Tibial nerve (tissue), 4 donors: Measurements from ENCODE around the gene GP1BA. TPM values are rescaled to one million over a fixed set of nuclear protein-coding genes. Genes with fewer than 3 reads are reported as not detected.

Experiments used
- DNase-seq, 2 donors: peaks; one replicate each; pipeline ENCODE4 v3.0.0-alpha.2; 2019; ENCODE audit warnings: low spot score in 2 of 2
- H3K27ac ChIP-seq, 4 donors: fragments of 200-600 bp; sonication (generic) in 3 of 4; one replicate each; pipeline ENCODE4 v1.5.1; 2017 to 2019; ENCODE audit warnings: mild to moderate bottlenecking in 1 of 4
- H3K27me3 ChIP-seq, 2 donors: fragments of 200-600 bp; sonication (generic) in 1 of 2; one replicate each; pipeline versions ENCODE4 v1.5.1 to v1.6.0; 2017 to 2019
- H3K36me3 ChIP-seq, 3 donors: fragments of 200-600 bp; sonication (generic); one replicate each; pipeline ENCODE4 v1.5.1; 2018 to 2019
- H3K4me1 ChIP-seq, 4 donors: fragments of 200-600 bp; sonication (generic) in 3 of 4; one replicate each; pipeline ENCODE4 v1.5.1; 2017 to 2019
- H3K4me3 ChIP-seq, 4 donors: fragments of 200-600 bp; sonication (generic) in 3 of 4; one replicate each; pipeline ENCODE4 v1.5.1; 2017 to 2019; ENCODE audit warnings: mild to moderate bottlenecking in 1 of 4, moderate library complexity in 1 of 4
- H3K9me3 ChIP-seq, 4 donors: fragments of 200-600 bp; sonication (generic) in 3 of 4; one replicate each; pipeline ENCODE4 v1.5.1; 2017 to 2019
- CTCF ChIP-seq, 5 experiments: fragments of 200-600 bp in 3 of 5; fragments of 450-650 bp in 2 of 5; sonication (generic) in 3 of 5; IDR thresholded peaks; one replicate each; pipeline ENCODE4 v1.5.1; 2016 to 2019; ENCODE audit warnings: antibody characterized with exemption in 5 of 5, mild to moderate bottlenecking in 3 of 5, moderate library complexity in 2 of 5
- EP300 ChIP-seq, 2 donors: sonication (generic); formaldehyde crosslinking; IDR thresholded peaks; one replicate each; pipeline ENCODE4 v1.6.1; 2017; ENCODE audit warnings: antibody characterized with exemption in 2 of 2, mild to moderate bottlenecking in 1 of 2
- POLR2A ChIP-seq, 2 donors: fragments of 450-650 bp; IDR thresholded peaks; one replicate each; pipeline ENCODE4 v1.6.1; 2017; ENCODE audit warnings: antibody characterized with exemption in 2 of 2, mild to moderate bottlenecking in 2 of 2, moderate library complexity in 2 of 2
- WGBS, 2 donors: methylation state at CpG; one replicate each; pipeline ENCODE4 v1.1.5; 2018; 5-methylcytosine and 5-hydroxymethylcytosine counted together
- total RNA-seq, 4 donors: library from RNA; depleted of rRNA; stranded (reverse); fragments of >200 nt; gene quantifications; one replicate each; pipeline ENCODE4 v1.1.0, GENCODE V29; 2016

GP1BA gene
- total RNA-seq, 4 donors from 2014 or later = not detected

GRCh38 chr17:4892499-4893221 is 39.4 kb upstream of the GP1BA start:
- Histone ChIP-seq H3K4me3 (no peak overlapping the region), H3K36me3 (peaks cover 6 to 98% (median 33%) of the 10 kb centered on the region in 3 donors), H3K27me3 (no peaks in the 10 kb centered on the region), H3K9me3 (no peaks in the 10 kb centered on the region), H3K4me1 (no peaks in the 10 kb centered on the region), H3K27ac (no peak overlapping the region)
- TF ChIP-seq CTCF (IDR thresholded peaks at IDR 0.05) (no peak), POLR2A (IDR thresholded peaks at IDR 0.05) (no peak), EP300 (IDR thresholded peaks at IDR 0.05) (no peak)
- WGBS, 2 donors = 75 to 80% methylated on average over 14 to 19 of the region's 23 CpGs
- DNase-seq = no peak

GRCh38 chr17:4893272-4893671 is 38.8 kb upstream of the GP1BA start:
- Histone ChIP-seq H3K9me3 (no peaks in the 10 kb centered on the region), H3K4me3 (no peak overlapping the region)

GRCh38 chr17:4893721-4894560 is 38.1 kb upstream of the GP1BA start:
- H3K4me1 ChIP-seq = peaks cover 0 to 7% (median 4%) of the 10 kb centered on the region in 4 donors
- H3K4me3 ChIP-seq = no peak overlapping the region
- H3K36me3 ChIP-seq = peaks cover 6 to 88% (median 32%) of the 10 kb centered on the region in 3 donors
- no peaks in the 10 kb centered on the region for H3K9me3 ChIP-seq
- no peak for DNase-seq
- peaks cover 0 to 3% of the 10 kb centered on the region in 2 donors for H3K27me3 ChIP-seq
- WGBS, 2 donors = 83% methylated on average over 27 of the region's 31 CpGs
- no peak overlapping the region for H3K27ac ChIP-seq
- TF ChIP-seq EP300 (IDR thresholded peaks at IDR 0.05) (no peak), POLR2A (IDR thresholded peaks at IDR 0.05) (no peak), CTCF (IDR thresholded peaks at IDR 0.05) (no peak)

More at GRCh38 chr17:4893272-4893671, 38.8 kb upstream of the GP1BA start:
- no peak for DNase-seq
- Histone ChIP-seq H3K27me3 (no peaks in the 10 kb centered on the region), H3K27ac (no peak overlapping the region), H3K36me3 (peaks cover 6 to 93% (median 32%) of the 10 kb centered on the region in 3 donors), H3K4me1 (peaks cover 0 to under 1% (median 0%) of the 10 kb centered on the region in 4 donors)
- WGBS, 2 donors = 79 to 84% methylated on average over 18 of the region's 18 CpGs
- no peak for TF ChIP-seq EP300 (IDR thresholded peaks at IDR 0.05)
- no peak for TF ChIP-seq POLR2A (IDR thresholded peaks at IDR 0.05)
- no peak for TF ChIP-seq CTCF (IDR thresholded peaks at IDR 0.05)

GRCh38 chr17:4895121-4895520 is 37.0 kb upstream of the GP1BA start:
- DNase-seq = no peak
- no peaks in the 10 kb centered on the region for H3K9me3 ChIP-seq
- TF ChIP-seq CTCF (IDR thresholded peaks at IDR 0.05) = no peak
- no peak for TF ChIP-seq POLR2A (IDR thresholded peaks at IDR 0.05)
- TF ChIP-seq EP300 (IDR thresholded peaks at IDR 0.05) = no peak
- peaks cover 0 to 19% (median 10%) of the 10 kb centered on the region in 4 donors for H3K4me1 ChIP-seq
- no peak overlapping the region for H3K27ac ChIP-seq
- 90 to 93% methylated on average over 13 of the region's 13 CpGs for WGBS, 2 donors
- peaks cover 0 to 14% of the 10 kb centered on the region in 2 donors for H3K27me3 ChIP-seq
- peaks cover 6 to 76% (median 27%) of the 10 kb centered on the region in 3 donors for H3K36me3 ChIP-seq
- no peak overlapping the region for H3K4me3 ChIP-seq
